ENCODE data around the gene TNC.
"Not testable (repeated sequence)": the region's sequence is repeated elsewhere in the genome, so short reads cannot be mapped to it uniquely, and the experiment has no call there.

Gene TNC

GRCh38 chr9:115134941-115135340 lies 17.0 kb upstream of the TNC start:
- no peak for DNase-seq

- no peak for DNase-seq
These were observed 15.7 kb upstream of the TNC start for GRCh38 chr9:115133649-115134048.

DNA sequence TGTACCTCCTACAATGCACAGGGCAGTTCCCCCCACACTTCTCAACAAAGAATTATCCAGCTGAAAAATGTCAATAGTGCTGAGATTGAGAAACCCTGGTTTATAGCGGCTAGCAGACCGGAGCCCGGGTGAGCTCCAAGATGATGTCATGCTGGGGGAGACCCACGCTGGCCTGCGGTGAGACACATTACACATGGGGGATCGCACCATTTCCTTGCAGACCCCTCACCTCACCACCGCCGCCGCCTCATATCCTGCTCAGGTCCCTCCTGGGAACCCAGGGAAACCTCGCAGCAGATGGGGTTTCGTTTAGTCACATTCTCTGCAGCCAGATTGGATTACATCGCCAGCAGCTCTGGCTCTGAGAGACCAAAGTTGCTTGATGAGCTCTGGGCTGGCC lies 14.7 kb upstream of the TNC start:
- DNase-seq: no peak

DNA sequence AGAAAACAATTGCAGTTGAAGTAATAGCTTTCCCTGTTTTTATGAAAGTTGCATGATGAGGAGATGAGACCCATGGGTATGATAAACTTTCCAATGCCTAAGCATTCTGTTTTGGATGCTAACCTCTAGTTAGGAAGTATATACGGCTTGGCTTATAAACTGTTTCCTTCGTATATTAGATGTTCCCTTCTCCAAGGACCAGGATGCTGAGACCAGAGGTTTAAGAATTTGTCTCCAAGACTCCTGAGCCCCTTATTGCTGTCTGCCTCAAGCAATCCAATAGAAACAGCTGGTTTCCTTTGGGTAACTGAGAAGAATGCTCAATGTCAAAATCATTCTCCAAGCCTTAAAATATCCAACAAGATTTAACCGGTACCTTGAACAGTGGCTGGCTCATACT lies 12.2 kb upstream of the TNC start:
- DNase-seq: no peak

GRCh38 chr9:115128726-115129125 lies 10.8 kb upstream of the TNC start:
- DNase-seq: not testable (repeated sequence)

GRCh38 chr9:115127191-115127817 lies 9.3 kb upstream of the TNC start:
- DNase-seq: no peak

GRCh38 chr9:115126404-115126803 lies 8.4 kb upstream of the TNC start:
- DNase-seq: no peak

DNA sequence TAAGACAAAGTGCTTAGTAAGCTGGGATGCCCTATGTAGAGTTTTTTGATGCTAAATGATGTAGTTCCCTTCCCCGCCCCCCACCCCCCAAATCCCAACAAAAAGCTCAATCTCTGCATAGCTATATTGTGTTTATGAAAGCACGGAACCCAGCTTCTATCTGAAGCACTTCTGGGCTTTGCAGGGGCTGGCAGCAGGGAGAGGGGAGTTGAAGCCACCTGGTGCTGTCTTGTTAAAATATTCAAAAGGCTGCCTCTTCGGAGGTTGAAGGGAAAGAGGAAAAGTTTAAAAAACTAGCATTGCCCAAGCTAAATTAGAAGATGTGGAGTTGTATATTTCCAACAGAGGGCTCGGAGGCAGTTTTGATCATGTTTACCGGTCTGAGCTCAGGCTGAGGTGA lies 5.0 kb upstream of the TNC start:
- no peak for DNase-seq

DNA sequence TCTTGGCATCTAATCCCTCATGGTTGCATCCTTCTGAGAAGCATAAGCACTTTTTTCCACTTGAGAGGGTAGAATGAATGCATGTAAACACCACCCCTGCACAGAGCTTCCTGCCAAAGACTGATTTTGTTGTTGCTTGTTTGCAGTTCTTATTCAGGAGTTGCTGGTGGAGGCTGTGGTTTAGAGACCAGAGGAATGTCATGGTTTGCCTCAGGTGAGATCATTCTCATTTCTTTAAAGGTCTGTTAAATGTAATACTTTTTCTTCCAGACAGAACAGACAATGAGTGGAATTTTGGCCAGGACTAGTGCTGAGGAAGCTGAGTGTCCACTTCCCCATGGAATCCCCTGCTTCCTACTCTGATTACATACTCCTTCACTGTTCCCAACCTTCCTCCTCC lies 3.2 kb upstream of the TNC start:
- no peak for DNase-seq

- no peak for DNase-seq
These were observed 892 bp upstream of the TNC start for GRCh38 chr9:115118879-115119218.

DNA sequence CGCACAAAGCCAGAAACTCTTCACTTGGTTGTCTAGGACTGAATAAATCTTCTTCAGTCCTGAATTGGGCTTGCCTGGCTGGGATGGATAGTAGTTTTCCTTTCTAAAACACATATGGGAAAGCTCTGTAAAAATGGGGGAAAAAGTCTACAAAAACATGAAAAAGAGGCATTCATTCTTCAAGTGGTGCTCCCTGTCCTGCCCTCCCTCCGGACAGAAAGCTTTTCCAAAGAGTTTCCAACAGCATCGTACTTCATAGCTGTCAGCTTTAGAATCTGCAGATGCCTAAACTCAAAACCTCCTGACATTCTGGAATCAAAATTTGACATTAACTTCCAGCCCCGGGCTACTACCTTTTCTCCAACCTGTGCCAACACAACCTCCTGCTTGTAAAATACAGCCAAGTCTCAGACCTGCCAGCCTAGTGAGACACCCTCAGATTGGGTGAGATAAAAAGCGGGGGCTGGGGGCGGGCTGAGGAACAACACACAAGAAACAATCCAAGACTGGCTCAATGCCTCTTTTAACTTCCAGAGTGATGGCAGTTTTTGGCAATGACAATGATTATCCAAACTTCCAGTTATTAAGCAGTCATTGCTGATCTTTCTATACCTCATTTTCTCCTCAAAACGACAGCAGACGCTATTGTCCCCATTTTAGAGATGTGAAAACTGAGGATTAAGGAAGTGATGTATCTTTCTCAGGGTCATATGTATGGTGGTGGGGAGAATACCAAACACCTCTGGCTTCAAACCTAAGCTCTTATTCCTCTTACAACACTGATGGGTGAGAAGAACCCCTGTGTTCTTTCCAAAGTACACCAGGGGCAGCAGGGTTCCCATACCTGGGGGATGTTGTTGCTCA lies 1.3 kb downstream of the TNC start:
- no peak for DNase-seq

DNA sequence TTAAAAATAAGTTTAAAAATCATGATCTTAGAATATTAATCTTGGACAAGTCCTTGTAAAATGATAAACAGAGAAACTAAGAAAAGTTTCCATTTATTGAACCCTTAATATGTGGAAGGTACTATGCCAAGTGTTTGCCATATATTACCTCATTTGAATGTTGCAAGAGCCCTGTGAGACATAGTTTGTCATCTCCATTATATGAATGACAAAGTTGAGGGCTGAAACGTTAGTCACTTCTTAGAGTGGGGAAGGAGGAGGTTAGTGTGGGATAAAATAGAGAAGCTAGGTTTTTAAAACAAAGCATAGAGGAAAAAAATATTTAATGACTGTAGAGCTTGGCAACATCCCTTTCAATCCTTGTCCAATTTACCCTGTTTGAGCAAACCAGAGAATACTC lies 2.0 kb downstream of the TNC start:
- no peak for DNase-seq

- no peak for DNase-seq
These were observed 2.7 kb downstream of the TNC start for GRCh38 chr9:115115117-115115880.

DNA sequence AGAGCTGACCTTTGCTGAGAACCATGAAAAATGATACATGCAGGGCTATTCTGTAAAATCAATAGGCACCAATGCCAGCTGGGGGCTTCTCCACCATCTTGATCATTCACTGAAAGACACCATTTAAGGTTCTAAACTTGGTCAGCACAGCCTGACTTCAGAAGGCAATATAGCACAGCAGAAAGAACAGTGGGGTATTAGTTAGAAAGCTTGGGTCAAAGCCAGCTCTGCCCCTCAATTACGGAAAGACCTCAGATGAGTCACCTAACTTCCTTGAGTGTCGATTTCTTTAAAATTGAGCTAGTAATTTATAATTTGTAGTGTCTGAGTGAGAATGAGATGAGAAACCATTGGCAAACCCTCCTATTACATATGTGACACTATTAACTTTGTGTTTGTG lies 3.4 kb downstream of the TNC start:
- no peak for DNase-seq

- no peak for DNase-seq
These were observed 3.9 kb downstream of the TNC start for GRCh38 chr9:115114084-115114483.

- DNase-seq: no peak
These were observed 6.1 kb downstream of the TNC start for GRCh38 chr9:115111874-115112273.

- no peak for DNase-seq
These were observed 8.5 kb downstream of the TNC start for GRCh38 chr9:115109486-115109885.

DNA sequence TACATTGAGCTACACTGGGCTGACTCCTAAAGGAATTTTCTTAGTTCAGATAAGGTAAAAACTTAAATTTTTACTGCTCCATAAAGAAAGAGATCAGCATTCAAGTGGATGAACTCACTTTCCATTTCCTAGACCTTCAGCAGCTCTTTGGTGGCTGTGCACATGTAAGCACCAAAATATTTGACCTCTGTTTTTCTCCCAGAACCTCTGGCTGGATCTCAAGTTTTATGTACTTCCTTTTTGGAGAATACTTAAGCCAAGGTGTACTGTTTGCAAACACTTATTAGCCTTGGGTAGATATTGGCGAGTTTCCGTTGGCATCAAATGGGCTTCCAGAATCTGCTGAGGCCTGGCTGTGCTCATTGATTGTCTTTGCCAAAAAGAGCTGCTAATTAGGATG lies 10.3 kb downstream of the TNC start:
- DNase-seq: no peak

- no peak for DNase-seq
These were observed 11.3 kb downstream of the TNC start for GRCh38 chr9:115106642-115107041.

DNA sequence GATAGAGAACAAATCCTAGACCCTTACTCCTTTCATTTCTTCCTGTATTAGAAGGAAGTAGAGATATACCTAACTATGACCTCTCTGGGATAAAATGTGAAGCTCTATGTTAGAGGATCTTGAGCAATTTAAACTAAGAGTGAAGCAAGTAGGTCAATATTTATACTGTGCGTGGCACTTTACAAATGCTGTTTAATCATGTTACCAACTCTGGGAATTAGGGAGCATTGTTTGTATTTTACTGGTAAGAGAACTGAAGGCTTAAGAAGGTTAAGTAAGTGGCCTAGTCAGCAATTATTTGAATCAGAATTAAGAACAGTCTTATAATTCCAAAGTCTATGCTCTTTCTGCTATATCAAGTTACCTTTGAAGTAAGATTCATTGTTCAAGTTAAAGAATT lies 12.0 kb downstream of the TNC start:
- DNase-seq: no peak

GRCh38 chr9:115104908-115105307 lies 13.0 kb downstream of the TNC start:
- DNase-seq: no peak

- no peak for DNase-seq
These were observed 14.0 kb downstream of the TNC start for GRCh38 chr9:115103746-115104477.

- DNase-seq: no peak
These were observed 18.1 kb downstream of the TNC start for GRCh38 chr9:115099901-115100300.

Measured in bone marrow (tissue), 2 donors.